SK-N-SH treated with all-trans-retinoic acid at 6 μM for 48 hours (cell line): ENCODE data around the gene IL12RB1.

Source experiments
- BACH2 ChIP-seq: fragments of 250-450 bp; sonication (Bioruptor Pico); IDR thresholded peaks from 2 replicates; pipeline ENCODE4 v1.9.0; 2021; ENCODE audit warnings: mild to moderate bottlenecking, borderline replicate concordance
- TF ChIP-seq, protein P1 (sequence below): fragments of 250-450 bp; sonication (Bioruptor Pico); IDR thresholded peaks from 2 replicates; pipeline ENCODE4 v1.8.0; 2020; ENCODE audit warnings: mild to moderate bottlenecking, moderate library complexity, borderline replicate concordance
- TF ChIP-seq, protein P2 (sequence below): fragments of 250-450 bp; sonication (Bioruptor Pico); IDR thresholded peaks from 2 replicates; pipeline ENCODE4 v1.8.0; 2021; ENCODE audit warnings: low read depth, mild to moderate bottlenecking, moderate library complexity, borderline replicate concordance

DNA sequence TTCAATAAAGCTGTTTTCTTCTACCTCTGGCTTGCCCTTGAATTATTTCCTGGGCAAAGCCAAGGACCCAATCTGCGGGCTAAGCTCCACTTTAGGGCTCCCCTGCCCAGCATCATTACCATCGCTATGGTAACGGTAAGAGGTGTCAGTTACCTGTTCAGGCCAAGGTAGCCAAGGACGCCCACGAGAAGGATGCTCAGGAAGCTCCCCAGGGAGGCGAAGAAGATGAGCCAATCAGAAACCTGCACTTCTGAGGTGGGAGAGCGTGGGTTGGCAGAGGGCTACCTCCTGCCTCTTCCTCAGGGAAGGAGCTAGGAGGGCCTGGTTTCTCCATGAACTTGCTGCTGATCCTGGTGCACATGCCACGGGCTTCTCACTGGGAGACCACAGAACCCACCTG, 24.7 kb downstream of the IL12RB1 start:
- TF ChIP-seq BACH2 (CRISPR knock-in tag): no peak
- TF ChIP-seq, protein P1, sequence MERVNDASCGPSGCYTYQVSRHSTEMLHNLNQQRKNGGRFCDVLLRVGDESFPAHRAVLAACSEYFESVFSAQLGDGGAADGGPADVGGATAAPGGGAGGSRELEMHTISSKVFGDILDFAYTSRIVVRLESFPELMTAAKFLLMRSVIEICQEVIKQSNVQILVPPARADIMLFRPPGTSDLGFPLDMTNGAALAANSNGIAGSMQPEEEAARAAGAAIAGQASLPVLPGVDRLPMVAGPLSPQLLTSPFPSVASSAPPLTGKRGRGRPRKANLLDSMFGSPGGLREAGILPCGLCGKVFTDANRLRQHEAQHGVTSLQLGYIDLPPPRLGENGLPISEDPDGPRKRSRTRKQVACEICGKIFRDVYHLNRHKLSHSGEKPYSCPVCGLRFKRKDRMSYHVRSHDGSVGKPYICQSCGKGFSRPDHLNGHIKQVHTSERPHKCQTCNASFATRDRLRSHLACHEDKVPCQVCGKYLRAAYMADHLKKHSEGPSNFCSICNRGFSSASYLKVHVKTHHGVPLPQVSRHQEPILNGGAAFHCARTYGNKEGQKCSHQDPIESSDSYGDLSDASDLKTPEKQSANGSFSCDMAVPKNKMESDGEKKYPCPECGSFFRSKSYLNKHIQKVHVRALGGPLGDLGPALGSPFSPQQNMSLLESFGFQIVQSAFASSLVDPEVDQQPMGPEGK (CRISPR knock-in tag): no peak
- TF ChIP-seq, protein P2, sequence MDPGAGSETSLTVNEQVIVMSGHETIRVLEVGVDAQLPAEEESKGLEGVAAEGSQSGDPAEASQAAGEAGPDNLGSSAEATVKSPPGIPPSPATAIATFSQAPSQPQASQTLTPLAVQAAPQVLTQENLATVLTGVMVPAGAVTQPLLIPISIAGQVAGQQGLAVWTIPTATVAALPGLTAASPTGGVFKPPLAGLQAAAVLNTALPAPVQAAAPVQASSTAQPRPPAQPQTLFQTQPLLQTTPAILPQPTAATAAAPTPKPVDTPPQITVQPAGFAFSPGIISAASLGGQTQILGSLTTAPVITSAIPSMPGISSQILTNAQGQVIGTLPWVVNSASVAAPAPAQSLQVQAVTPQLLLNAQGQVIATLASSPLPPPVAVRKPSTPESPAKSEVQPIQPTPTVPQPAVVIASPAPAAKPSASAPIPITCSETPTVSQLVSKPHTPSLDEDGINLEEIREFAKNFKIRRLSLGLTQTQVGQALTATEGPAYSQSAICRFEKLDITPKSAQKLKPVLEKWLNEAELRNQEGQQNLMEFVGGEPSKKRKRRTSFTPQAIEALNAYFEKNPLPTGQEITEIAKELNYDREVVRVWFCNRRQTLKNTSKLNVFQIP (CRISPR knock-in tag): no peak
